HG03196 (cell line): Measurements from ENCODE around the gene SPEM3.

Source experiments
- ATAC-seq: cut with Tn5 transposase; IDR thresholded peaks from one replicate; pipeline ENCODE4 v1.9.1; 2021; ENCODE audit not compliant: unreplicated experiment

SPEM3 gene

DNA sequence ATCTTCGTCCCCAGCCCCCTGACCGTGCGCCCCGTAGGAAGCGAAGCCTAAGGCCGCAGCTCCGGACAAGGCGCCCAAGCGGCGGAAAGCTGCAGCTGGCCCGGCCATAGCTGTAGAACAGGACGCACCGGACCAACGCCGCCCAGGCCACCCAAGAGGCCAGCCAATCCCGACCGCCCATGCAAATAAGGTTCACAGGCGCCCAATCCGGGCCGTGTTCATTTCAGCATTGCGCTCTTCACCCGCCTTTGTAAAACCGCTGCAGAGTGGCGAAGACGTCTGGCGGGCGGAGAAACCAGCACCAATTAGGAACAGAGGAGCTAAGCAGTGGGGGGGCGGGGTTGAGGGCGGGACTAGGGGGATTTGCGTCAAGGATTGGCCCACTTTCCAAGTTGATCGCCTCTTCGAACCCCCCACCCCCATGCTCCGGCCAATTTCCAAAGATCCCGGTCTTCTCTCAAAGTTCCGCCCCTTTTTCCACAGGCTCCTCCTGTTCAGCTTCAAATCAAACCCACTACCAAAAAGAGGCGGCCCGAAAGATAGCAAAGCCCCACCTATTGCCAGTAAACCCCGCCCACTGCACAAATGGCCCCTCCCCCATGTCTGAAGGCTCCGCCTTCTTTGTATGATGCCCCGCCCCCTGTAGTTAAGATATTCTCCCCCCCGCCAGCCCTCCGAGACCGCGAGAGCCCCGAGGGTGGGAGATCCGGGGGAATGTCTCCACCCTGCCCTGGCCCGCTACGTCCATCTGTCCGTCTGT, 24.5 kb upstream of the SPEM3 start, which contains the start of gene TMEM256:
Gene TMEM256 (minus strand): TSS at position 121 of the 760 bp plus-strand sequence. CDS start 13 bp downstream, at position 108.
- ATAC-seq, result peak; percentile 82

DNA sequence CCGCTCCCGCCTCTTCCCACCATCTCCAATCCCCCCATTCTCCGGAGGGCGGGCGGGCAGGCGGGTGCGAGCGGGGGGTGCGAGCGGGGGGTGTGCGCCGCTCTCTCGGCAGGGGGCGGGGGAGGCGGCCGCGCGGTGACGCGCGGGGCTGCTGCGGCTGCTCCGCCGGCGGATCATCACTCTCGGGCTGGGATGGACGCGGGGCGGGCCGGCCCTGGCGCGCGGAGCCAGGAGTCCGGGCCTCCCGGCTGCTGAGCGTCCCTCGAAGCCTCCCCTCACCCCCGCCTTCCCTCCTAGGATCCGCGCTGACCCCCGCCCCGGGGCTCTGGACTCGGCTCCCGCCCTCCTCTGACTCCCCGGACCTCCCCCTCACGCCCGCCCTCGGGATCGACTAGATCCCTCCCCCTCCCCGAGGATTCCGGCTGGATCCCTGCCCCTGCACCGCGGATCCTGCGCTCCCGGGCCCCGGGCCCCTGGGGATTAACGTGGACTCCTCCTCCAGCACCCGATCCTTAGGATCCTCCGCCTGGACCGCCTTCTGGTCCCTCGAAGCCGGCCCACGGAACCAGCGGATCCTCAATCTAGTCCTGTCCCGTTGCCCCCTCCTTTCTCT, 23.8 kb upstream of the SPEM3 start:
- peak; percentile 9 for ATAC-seq

DNA sequence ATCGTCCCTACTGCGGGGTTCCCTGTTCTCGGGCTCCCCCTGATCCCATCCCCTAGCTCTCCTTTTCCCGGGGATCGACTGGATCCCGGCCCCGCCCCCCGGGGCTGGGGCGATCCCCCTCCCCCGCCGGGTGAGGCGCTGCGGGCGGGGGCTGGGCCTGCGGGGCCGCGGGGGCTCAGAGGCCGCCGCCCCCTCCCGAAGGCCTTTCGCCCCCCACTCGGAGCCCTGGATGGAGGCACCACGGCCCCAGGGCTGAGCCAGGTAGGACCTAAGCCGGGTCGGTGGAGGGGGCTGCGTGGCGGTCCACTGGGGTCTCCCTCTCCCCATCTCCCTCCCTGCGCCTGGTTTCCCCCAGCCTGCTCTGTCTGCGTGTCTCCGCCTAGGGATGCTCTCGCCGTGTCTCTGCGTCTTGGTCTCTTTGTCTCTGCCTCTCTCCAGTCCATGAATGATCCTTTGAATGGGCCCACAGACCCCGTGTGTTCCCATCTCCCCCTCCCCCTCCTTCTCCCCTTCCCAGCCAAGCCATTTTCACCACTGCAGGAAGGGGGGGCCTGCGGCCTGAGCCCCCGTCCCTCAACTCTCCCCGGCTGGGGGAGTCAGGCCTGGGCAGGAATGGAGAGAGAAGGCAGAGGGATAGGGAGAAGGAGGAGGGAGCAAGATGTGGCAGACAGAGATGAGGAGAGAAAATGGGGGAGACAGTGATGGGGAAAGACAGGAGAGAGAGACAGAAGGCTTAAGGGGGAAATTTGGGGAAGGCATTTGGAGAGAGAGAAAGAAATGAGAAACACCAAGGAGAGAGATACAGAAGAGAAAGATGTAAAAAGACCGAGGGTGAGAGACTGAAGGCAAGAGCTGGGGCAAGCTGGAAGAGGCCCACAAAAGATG, 23.1 kb upstream of the SPEM3 start:
- no peak for ATAC-seq

DNA sequence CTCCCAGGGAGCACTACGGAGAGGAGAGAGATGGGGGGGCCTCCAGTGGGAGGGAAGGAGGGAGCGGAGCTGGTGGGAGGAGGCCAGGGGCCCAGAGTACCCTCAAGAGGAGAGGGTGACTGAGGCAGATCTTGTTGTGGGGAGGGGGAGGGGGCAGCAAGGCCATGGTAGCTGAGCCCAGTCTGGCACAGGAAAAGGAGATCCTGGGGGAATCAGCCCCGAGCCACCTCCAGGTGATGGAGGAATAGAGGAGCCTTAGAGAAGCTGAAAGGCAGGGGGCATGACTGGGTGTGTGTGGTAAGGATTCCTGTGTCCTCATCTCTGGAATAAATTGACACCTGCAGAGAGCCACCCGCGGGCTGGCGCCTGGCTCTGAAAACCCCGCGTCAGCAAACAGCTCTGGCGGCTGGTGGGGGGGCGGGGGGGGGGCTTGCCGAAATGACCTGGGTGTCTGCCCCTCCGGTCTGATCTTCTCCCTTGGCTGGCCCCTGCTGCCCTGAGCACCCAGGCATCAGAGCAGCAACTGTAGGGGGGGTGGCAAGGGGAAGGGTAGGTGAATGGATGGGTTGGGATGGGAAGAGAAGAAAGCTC, 22.3 kb upstream of the SPEM3 start:
- no peak for ATAC-seq

DNA sequence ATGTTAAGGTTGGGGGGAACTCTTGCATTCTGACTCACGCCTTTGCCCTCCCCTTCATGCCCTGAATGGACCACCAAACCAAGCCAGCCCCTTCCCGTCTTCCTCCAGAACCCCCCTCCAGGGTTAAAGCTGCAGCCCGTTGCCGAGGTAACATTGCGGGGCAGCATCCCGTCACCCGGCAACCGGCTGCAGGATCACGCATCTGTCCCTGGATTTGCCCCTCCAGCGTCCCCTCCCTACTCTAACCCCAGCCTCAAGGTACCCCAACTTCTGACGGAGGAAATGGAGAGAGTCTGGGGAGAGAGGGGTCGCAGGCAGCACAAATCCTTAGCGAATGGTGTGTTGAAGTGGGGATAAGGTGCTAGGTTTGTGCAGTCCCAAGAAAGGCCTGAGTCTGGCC, 21.6 kb upstream of the SPEM3 start:
- ATAC-seq, result no peak

DNA sequence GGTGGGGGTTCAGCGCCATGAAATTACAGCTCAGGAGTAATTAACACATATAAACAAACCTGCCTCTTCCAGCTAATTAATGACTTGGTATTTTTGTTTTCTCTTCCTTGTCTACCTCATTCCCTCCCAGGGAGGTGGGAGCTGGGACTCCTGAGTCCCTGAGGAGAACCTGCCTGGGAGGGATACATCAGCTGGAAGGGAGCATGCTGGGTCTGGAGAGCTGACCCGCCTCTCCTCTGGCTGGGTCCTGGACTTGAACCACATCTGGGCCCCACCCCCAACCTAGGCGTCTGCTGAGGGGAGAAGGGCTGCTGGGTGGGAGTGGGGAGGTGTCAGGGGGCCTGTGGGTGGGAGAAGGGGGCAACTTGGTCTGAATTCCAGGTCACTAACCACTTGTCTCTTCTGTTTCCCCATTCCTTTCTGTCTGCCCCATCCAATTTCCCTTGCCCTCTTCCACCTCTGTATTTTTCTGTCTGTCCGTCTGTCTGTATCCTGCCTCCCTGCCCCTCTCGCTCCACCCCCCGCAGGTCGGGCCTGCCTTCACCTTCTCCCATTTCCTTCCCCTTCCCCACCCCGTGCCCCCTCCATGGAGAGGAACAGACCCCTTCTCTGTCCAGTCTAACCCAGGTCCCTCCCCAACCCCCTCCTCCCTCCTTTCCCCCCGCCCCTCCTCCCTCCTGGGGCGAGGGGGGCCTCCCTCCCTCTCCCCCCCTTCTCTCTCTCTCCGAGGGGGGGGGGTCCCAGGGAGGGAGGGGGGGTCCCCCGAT, 21.0 kb upstream of the SPEM3 start, which contains the start of gene NLGN2:
Gene NLGN2 (plus strand): TSS at position 361 of the 767 bp plus-strand sequence. CDS start 411 bp downstream, outside the sequence.
- ATAC-seq, result no peak

DNA sequence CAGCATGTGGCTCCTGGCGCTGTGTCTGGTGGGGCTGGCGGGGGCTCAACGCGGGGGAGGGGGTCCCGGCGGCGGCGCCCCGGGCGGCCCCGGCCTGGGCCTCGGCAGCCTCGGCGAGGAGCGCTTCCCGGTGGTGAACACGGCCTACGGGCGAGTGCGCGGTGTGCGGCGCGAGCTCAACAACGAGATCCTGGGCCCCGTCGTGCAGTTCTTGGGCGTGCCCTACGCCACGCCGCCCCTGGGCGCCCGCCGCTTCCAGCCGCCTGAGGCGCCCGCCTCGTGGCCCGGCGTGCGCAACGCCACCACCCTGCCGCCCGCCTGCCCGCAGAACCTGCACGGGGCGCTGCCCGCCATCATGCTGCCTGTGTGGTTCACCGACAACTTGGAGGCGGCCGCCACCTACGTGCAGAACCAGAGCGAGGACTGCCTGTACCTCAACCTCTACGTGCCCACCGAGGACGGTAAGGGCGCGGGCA, 20.4 kb upstream of the SPEM3 start:
- no peak for ATAC-seq

DNA sequence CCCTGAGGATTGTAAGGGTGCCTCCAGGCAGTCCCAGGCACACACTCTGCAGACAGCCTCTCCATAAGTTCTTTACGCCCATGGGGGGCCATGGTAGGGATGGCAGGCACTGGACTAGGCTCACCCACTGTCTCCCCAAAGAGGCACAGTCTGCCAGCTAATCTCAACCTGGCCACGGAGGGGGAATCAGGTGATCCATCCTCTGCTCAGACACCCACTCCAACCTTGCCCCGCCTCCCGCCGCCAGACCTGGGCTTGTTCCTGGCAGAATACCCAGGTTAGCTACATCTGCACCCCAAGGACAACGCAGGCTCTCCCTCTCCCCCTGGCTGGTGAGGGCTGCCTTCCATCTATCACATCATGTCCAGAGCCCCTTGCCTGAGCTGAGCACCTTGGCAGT, 19.8 kb upstream of the SPEM3 start:
- no peak for ATAC-seq

DNA sequence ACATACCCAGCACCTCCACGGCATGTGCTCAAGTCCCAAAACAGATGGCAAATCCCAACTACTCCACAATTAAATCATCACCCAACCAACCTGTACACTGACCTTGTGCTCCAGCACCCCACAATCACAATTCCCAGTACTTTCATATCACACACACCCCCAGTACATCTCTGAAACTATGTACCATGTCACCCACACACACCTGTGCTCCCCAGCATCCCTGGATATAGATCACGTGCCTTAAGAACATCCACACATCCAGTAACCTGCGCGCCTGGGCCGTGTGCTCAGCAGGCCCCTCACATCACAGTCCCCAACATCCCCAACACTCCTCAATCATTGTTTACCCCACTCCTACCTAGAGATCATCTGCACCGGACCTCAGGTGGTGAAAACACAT, 18.9 kb upstream of the SPEM3 start:
- ATAC-seq, result no peak

DNA sequence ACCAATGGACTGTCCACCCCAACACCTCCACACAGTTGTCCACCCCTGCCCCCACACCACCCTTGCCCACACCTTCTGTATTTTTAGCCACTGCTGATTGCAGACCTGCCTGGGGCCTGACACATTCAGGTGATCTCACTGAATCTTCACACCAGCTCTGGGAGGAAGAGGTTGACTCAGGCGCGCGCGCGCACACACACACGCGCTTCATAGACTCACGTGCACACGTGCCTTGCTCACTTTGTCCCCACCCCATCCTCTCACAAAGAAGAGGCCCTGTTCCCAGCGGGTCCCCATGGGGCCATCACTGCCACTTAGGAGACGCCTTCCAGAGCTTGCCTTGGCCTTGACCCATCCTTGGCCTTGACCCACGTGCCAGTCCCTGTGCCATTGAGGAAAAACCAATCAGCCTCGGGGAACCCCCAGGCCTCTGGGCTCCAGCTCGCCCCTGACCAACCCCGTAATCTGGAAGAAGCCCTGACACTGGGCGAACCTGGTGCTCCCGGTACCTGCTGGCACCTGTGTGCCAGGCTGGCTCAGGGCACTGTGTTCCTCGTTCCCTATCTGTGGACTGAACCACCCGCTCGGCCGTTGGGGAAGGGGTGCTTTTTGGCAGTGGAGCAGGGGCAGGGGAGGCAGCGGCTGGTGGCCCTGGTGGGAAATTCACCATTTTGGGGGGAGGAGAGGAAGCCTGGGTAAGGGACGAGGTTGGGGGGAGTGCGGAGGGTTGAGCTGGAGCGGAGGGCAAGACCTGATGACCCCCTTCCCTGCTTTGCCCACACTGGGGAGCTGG, 17.8 kb upstream of the SPEM3 start:
- ATAC-seq, result no peak

DNA sequence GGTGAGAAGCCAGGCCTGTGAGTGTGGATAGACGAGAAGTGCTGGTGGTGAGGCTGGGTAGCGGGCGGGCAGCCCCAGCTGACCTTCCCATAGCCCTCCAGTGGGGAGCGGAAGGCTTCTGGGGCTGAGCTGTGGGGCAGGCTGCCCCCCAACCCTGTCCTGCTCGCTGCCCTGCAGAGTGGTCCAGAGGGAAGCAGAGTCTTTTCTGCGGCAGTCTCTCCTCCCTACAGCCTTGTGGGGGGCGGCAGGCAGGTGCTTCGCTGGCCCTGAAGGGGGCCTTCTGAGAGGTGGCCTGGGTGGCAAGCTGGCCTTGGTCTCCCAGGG, 17.3 kb upstream of the SPEM3 start:
- ATAC-seq, result no peak

DNA sequence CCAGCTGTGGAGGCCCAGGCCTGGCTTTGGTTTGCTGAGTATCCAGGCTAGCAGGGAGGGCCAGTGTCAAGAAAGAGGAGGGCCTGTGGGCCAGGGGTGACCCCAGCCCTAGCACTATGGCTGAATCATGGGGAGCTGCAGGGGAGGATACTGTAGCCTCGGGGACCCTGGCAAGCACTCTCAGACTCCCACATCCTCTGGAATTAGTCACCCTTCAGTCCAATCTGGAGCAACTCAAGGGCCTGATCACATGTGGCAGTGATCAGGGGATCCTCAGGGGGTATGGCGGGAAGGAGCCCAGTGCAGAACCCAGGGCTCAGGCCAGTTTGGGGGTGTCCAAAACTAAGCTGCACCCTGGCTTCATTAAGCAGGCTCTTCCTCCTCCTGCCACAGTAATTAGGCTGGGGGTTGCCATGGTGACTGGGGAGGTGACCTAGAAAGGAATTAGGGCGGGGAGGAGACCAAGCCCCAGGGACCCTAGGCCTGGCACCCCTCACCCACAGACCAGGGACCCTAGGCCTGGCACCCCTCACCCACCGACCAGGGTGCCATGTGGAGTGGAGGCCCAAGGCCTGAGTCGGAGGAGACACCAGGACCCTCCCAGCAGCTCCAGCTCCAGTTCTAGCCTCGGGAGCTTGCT, 15.2 kb upstream of the SPEM3 start:
- ATAC-seq, result no peak

DNA sequence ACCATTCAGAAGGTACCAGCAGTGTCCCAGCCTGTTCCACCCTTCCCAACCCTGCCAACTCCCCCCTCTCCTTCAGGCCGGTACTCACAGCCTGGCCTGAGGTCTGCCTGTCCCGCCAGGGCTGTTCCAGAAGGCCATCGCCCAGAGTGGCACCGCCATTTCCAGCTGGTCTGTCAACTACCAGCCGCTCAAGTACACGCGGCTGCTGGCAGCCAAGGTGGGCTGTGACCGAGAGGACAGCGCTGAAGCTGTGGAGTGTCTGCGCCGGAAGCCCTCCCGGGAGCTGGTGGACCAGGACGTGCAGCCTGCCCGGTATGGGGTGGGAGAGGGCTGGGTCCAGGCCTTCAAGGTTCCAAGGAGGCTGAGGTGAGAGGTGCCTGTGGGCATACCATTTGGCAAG, 13.8 kb upstream of the SPEM3 start:
- ATAC-seq, result no peak

DNA sequence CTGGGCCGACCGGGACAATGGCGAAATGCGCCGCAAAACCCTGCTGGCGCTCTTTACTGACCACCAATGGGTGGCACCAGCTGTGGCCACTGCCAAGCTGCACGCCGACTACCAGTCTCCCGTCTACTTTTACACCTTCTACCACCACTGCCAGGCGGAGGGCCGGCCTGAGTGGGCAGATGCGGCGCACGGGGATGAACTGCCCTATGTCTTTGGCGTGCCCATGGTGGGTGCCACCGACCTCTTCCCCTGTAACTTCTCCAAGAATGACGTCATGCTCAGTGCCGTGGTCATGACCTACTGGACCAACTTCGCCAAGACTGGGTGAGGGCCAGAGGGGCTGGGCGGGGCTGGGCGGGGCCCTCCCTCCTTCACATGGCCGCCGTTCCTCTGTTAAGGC, 12.9 kb upstream of the SPEM3 start:
- no peak for ATAC-seq

DNA sequence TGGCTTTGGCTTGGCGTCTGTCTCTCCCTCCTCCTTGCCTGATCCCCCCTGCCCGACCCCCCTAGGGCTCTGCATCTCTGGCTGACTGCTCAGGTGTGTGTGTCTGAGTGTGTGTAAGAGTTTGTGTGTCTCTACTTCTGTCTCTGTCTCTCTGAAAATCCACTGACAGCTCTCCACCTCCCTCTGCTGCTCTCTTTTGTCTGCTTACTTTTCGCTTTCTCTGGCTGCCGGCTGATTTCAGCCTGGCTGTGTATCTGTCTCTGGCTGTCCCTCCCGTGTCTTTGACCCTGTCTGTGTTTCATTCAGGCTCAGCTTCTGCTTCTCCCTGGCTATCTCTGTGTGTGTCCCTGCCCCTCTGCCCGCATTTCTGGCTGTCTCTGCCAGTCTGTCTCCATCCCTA, 12.3 kb upstream of the SPEM3 start:
- no peak for ATAC-seq

DNA sequence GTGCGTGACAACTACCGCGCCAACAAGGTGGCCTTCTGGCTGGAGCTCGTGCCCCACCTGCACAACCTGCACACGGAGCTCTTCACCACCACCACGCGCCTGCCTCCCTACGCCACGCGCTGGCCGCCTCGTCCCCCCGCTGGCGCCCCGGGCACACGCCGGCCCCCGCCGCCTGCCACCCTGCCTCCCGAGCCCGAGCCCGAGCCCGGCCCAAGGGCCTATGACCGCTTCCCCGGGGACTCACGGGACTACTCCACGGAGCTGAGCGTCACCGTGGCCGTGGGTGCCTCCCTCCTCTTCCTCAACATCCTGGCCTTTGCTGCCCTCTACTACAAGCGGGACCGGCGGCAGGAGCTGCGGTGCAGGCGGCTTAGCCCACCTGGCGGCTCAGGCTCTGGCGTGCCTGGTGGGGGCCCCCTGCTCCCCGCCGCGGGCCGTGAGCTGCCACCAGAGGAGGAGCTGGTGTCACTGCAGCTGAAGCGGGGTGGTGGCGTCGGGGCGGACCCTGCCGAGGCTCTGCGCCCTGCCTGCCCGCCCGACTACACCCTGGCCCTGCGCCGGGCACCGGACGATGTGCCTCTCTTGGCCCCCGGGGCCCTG, 11.5 kb upstream of the SPEM3 start:
- ATAC-seq, result no peak

DNA sequence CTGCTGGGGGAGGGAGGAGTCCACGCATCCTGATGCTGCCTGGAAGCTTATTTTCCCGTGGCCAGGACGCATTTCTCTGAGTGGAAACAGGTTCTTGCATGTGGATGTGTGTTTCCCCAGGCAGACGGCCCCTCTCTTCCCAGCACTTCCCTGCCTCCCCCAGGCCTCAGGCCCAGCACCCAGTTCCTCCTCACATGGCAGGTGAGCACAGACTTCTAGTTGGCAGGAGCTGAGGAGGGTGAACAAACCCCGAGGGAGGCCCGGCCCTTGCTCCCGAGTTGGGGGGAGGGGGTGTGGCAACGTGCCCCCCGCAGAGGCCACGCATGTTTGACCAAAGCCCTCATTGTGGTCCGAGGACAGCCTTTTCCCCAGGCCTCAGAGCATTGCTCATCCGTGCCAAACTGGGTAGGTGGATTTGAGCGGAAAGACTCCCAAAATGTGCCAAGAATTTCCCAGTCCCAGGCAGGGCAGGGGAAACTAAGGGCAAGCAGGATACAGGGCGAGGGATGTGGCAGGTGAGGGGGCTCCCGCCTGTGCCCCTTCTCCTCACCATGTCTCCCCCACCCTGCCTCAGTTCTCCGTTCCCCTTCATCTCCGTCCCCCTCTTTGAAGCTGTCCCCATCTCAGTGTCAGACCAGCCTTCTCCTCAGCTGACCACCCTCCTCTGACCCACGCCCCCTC, 10.0 kb upstream of the SPEM3 start:
- ATAC-seq, result no peak
